C4-2B (cell line): ENCODE data around the gene INTS6.

Source experiments
- H3K27ac ChIP-seq: fragments of 450-650 bp; 2 replicates; pipeline ENCODE4 v1.5.1; 2017
- CTCF ChIP-seq: fragments of 450-650 bp; conservative IDR thresholded peaks from 2 replicates; pipeline ENCODE4 v1.5.1; 2017; ENCODE audit warnings: mild to moderate bottlenecking
- ZFX ChIP-seq: fragments of 450-650 bp; IDR thresholded peaks from 2 replicates; pipeline ENCODE4 v1.6.1; 2017

INTS6 gene

GRCh38 chr13:51477149-51477548, 24.3 kb upstream of the INTS6 start:
- TF ChIP-seq ZFX (no peak), CTCF (no peak)
- no peak overlapping the region for H3K27ac ChIP-seq

- H3K27ac ChIP-seq: no peak overlapping the region
- no peak for TF ChIP-seq ZFX
- no peak for TF ChIP-seq CTCF
These were observed 23.1 kb upstream of the INTS6 start for GRCh38 chr13:51475727-51476501.

- no peak overlapping the region for H3K27ac ChIP-seq
- no peak for TF ChIP-seq ZFX
- TF ChIP-seq CTCF: no peak
These were observed 17.0 kb upstream of the INTS6 start for GRCh38 chr13:51469790-51470189.

- no peak overlapping the region for H3K27ac ChIP-seq
- TF ChIP-seq CTCF (no peak), ZFX (no peak)
These were observed 14.9 kb upstream of the INTS6 start for GRCh38 chr13:51467730-51468129.

GRCh38 chr13:51465124-51465523, 12.3 kb upstream of the INTS6 start:
- no peak overlapping the region for H3K27ac ChIP-seq
- no peak for TF ChIP-seq ZFX
- no peak for TF ChIP-seq CTCF

- H3K27ac ChIP-seq: no peak overlapping the region
These were observed 4.4 kb upstream of the INTS6 start for GRCh38 chr13:51457086-51457815.

More at GRCh38 chr13:51457086-51457815, 4.4 kb upstream of the INTS6 start:
- TF ChIP-seq CTCF (no peak), ZFX (no peak)
